HCT116 (cell line): Measurements from ENCODE around the gene ANOS1. TPM values are rescaled to one million over a fixed set of nuclear protein-coding genes. Genes with fewer than 3 reads are reported as not detected.

ENCODE experiments used
- ATAC-seq: fragments of 200-7000 bp; cut with Tn5 transposase; 2 replicates; pipeline ENCODE4 v1.9.1; 2020; ENCODE audit warnings: mild to moderate bottlenecking, moderate library complexity
- BruUV-seq: library from RNA; stranded (reverse); fragments of 400-500 nt; replicated peaks from 2 replicates; lab custom pipeline; 2021; lab: Mats Ljungman, UMichigan
- CTCF ChIA-PET: fragments of 300-600 bp; sonication (Branson Sonifier 250); formaldehyde crosslinking; loops from one replicate; lab custom pipeline; 2021; ENCODE audit warnings: antibody characterized with exemption; lab: Charles Lee
- POLR2A ChIA-PET: fragments of 300-600, 350-600 bp; sonication (Branson Sonifier 250); formaldehyde crosslinking; loops from one replicate; lab custom pipeline; 2021; ENCODE audit warnings: antibody characterized with exemption; lab: Charles Lee
- RAD21 ChIA-PET, 2 experiments: fragments of 300-600 bp; sonication (Branson Sonifier 250); formaldehyde crosslinking; loops; one replicate each; lab custom pipeline; 2023; ENCODE audit warnings: low total read pairs in 2 of 2; ENCODE audit not compliant: uncharacterized antibody in 2 of 2, unreplicated experiment in 2 of 2, low non-redundant PET in 1 of 2; lab: Charles Lee
- DNase-seq: peaks from one replicate; pipeline ENCODE4 v3.0.0-alpha.2; 2010; ENCODE audit warnings: low read depth, low spot score
- H2AFZ ChIP-seq: fragments of 200-600 bp; shearing (Covaris generic), sonication (generic); 2 replicates; pipeline ENCODE4 v1.6.1; 2017; ENCODE audit warnings: low read depth, mixed run types, mixed read lengths, antibody characterized with exemption, low read length; ENCODE audit not compliant: poor library complexity, severe bottlenecking
- H3K27ac ChIP-seq: 2 replicates; pipeline ENCODE4 v1.5.1; 2012; ENCODE audit warnings: low read depth, low read length
- H3K27me3 ChIP-seq: fragments of 200-600 bp; sonication (generic); 2 replicates; pipeline ENCODE4 v1.6.1; 2016; ENCODE audit warnings: mixed run types, low read length, mixed read lengths; ENCODE audit not compliant: insufficient read depth
- H3K36me3 ChIP-seq, 2 experiments: fragments of 200-500 bp in 1 of 2; fragments of 200-600 bp in 1 of 2; sonication (Bioruptor generic) in 1 of 2; sonication (generic) in 1 of 2; 2 replicates each; pipeline versions ENCODE4 v1.5.1 to v1.6.1; 2014 to 2016; ENCODE audit warnings: low read length in 2 of 2, inconsistent platforms in 1 of 2, mixed read lengths in 1 of 2, mixed run types in 1 of 2; ENCODE audit not compliant: insufficient read depth in 2 of 2, control insufficient read depth in 1 of 2
- H3K4me1 ChIP-seq, 2 experiments: fragments of 200-600 bp in 1 of 2; sonication (generic) in 1 of 2; 2 replicates each; pipeline versions ENCODE4 v1.5.1 to v1.6.1; 2012 to 2017; ENCODE audit warnings: low read length in 2 of 2, inconsistent platforms in 1 of 2, mild to moderate bottlenecking in 1 of 2, mixed read lengths in 1 of 2, mixed run types in 1 of 2, moderate library complexity in 1 of 2; ENCODE audit not compliant: insufficient read depth in 2 of 2, control insufficient read depth in 1 of 2
- H3K4me2 ChIP-seq: fragments of 200-600 bp; sonication (generic); 2 replicates; pipeline ENCODE4 v1.6.1; 2017; ENCODE audit warnings: mixed run types, low read length, mixed read lengths
- H3K4me3 ChIP-seq, 2 experiments: fragments of 200-600 bp in 1 of 2; sonication (generic) in 1 of 2; replicated peaks in 1 of 2; 2 replicates each; pipeline ENCODE4 v1.5.1; 2011 to 2016; ENCODE audit warnings: low read length in 2 of 2, control low read depth in 1 of 2, low read depth in 1 of 2, mild to moderate bottlenecking in 1 of 2, mixed read lengths in 1 of 2, mixed run types in 1 of 2
- H3K79me2 ChIP-seq: fragments of 200-600 bp; sonication (generic); 2 replicates; pipeline ENCODE4 v1.6.1; 2017; ENCODE audit warnings: mild to moderate bottlenecking, mixed run types, low read length, moderate library complexity, mixed read lengths; ENCODE audit not compliant: insufficient read depth
- H3K9ac ChIP-seq: fragments of 200-600 bp; sonication (generic); 2 replicates; pipeline ENCODE4 v1.6.1; 2016; ENCODE audit warnings: low read length, mixed read lengths
- H3K9me2 ChIP-seq: fragments of 200-600 bp; sonication (generic), shearing (Covaris generic); 2 replicates; pipeline ENCODE4 v1.6.1; 2017; ENCODE audit warnings: mixed run types, mild to moderate bottlenecking, moderate library complexity; ENCODE audit not compliant: insufficient read depth
- H3K9me3 ChIP-seq, 2 experiments: fragments of 200-500 bp in 1 of 2; fragments of 200-600 bp in 1 of 2; sonication (Bioruptor generic) in 1 of 2; sonication (generic) in 1 of 2; 2 replicates each; pipeline ENCODE4 v1.6.1; 2014 to 2017; ENCODE audit warnings: low read length in 2 of 2, mixed read lengths in 2 of 2, inconsistent platforms in 1 of 2, low read depth in 1 of 2, mild to moderate bottlenecking in 1 of 2, mixed run types in 1 of 2, moderate library complexity in 1 of 2; ENCODE audit not compliant: control insufficient read depth in 1 of 2, insufficient read depth in 1 of 2
- H4K20me1 ChIP-seq: fragments of 200-600 bp; sonication (generic), shearing (Covaris generic); 2 replicates; pipeline ENCODE4 v1.6.1; 2017; ENCODE audit warnings: mixed run types, mild to moderate bottlenecking, moderate library complexity; ENCODE audit not compliant: insufficient read depth
- CEBPB ChIP-seq: IDR thresholded peaks from 2 replicates; pipeline ENCODE4 v1.6.1; 2012; ENCODE audit warnings: low read depth
- CTCF ChIP-seq, 3 experiments: fragments of 200-600 bp in 1 of 3; sonication (generic) in 1 of 3; IDR thresholded peaks in 2 of 3; conservative IDR thresholded peaks in 1 of 3; 2 replicates each; pipeline ENCODE4 v1.5.1; 2012 to 2017; ENCODE audit warnings: low read depth in 2 of 3, low read length in 2 of 3, antibody characterized with exemption in 1 of 3, borderline replicate concordance in 1 of 3, control low read depth in 1 of 3, mild to moderate bottlenecking in 1 of 3, mixed read lengths in 1 of 3, mixed run types in 1 of 3, moderate library complexity in 1 of 3; ENCODE audit not compliant: insufficient read depth in 1 of 3
- ELF1 ChIP-seq: IDR thresholded peaks from 2 replicates; pipeline ENCODE4 v1.6.1; 2012; ENCODE audit warnings: low read depth, borderline replicate concordance
- EZH2 ChIP-seq: fragments of 200-600 bp; sonication (generic); IDR thresholded peaks from 2 replicates; pipeline ENCODE4 v1.6.1; 2017; ENCODE audit warnings: antibody characterized with exemption, mixed run types
- EZH2phosphoT487 ChIP-seq: fragments of 200-600 bp; IDR thresholded peaks from 2 replicates; pipeline ENCODE4 v1.6.1; 2018; ENCODE audit warnings: antibody characterized with exemption, borderline replicate concordance
- FOSL1 ChIP-seq: IDR thresholded peaks from 2 replicates; pipeline ENCODE4 v1.6.1; 2012; ENCODE audit warnings: low read depth
- JUND ChIP-seq: IDR thresholded peaks from 2 replicates; pipeline ENCODE4 v1.6.1; 2012
- MAX ChIP-seq: IDR thresholded peaks from 2 replicates; pipeline ENCODE4 v1.6.1; 2012
- POLR2A ChIP-seq: IDR thresholded peaks from 2 replicates; pipeline ENCODE4 v1.7.0; 2011; ENCODE audit warnings: borderline replicate concordance; ENCODE audit not compliant: insufficient read depth, insufficient read length; ENCODE audit errors: extremely low read depth
- POLR2AphosphoS5 ChIP-seq: IDR thresholded peaks from 2 replicates; pipeline ENCODE4 v1.6.1; 2011; ENCODE audit warnings: mild to moderate bottlenecking, low read depth, low read length, moderate library complexity
- RAD21 ChIP-seq: IDR thresholded peaks from 2 replicates; pipeline ENCODE4 v1.6.1; 2012; ENCODE audit warnings: low read depth, mild to moderate bottlenecking
- SIN3A ChIP-seq: IDR thresholded peaks from 2 replicates; pipeline ENCODE4 v1.6.1; 2012; ENCODE audit warnings: low read depth
- TCF7L2 ChIP-seq: IDR thresholded peaks from 2 replicates; pipeline ENCODE4 v1.7.0; 2011; ENCODE audit warnings: borderline replicate concordance, inconsistent platforms; ENCODE audit not compliant: insufficient read depth, insufficient read length; ENCODE audit errors: extremely low read depth
- YY1 ChIP-seq: IDR thresholded peaks from 2 replicates; pipeline ENCODE4 v1.6.1; 2011; ENCODE audit warnings: low read length, low read depth, moderate library complexity, mild to moderate bottlenecking; ENCODE audit not compliant: insufficient replicate concordance; ENCODE audit errors: extremely low read depth
- ZBTB33 ChIP-seq: IDR thresholded peaks from 2 replicates; pipeline ENCODE4 v1.6.1; 2011; ENCODE audit warnings: mild to moderate bottlenecking, low read length, moderate library complexity; ENCODE audit not compliant: insufficient replicate concordance; ENCODE audit errors: extremely low read depth
- ZFX ChIP-seq: fragments of 450-650 bp; IDR thresholded peaks from 2 replicates; pipeline ENCODE4 v1.6.1; 2017
- intact Hi-C: fragments of 100-400 bp; cut with micrococcal nuclease; formaldehyde crosslinking; loops from 2 replicates; pipeline ENCODE4 v1.10.0; 2022
- total RNA-seq: library from RNA; stranded (reverse); gene quantifications from one replicate; pipeline ENCODE4 v1.2.1, GENCODE V29; 2021; ENCODE audit not compliant: unreplicated experiment

Gene ANOS1
- total RNA-seq, 1 experiment from 2014 or later = 0.12 TPM

GRCh38 chrX:8565729-8566128 is 166.2 kb downstream of the ANOS1 start:
- Histone ChIP-seq H3K27ac (no peak overlapping the region), H3K4me1 (no peaks in the 10 kb centered on the region), H3K27me3 (no peaks in the 10 kb centered on the region), H3K4me3 (no peak overlapping the region), H3K9me3 (no peaks in the 10 kb centered on the region), H3K79me2 (no peaks in the 10 kb centered on the region), H4K20me1 (no peaks in the 10 kb centered on the region), H3K9ac (no peak overlapping the region), H3K36me3 (no peaks in the 10 kb centered on the region), H3K4me2 (no peak overlapping the region), H2AFZ (no peak overlapping the region), H3K9me2 (no peaks in the 10 kb centered on the region)
- POLR2A ChIA-PET = no interaction called here
- TF ChIP-seq CEBPB (no peak), POLR2A (no peak), SIN3A (no peak), ELF1 (no peak), YY1 (no peak), POLR2AphosphoS5 (no peak)
- CTCF ChIA-PET = no interaction called here
- no TSS peak for BruUV-seq
- intact Hi-C loops = no loop called here
- RAD21 ChIA-PET = no interaction called here
- DNase-seq (no peak), ATAC-seq (no peak)

- no peak overlapping the region for H3K4me2 ChIP-seq
- H2AFZ ChIP-seq = no peak overlapping the region
- no peak overlapping the region for H3K27ac ChIP-seq
- DNase-seq (no peak), ATAC-seq (no peak)
- H3K4me3 ChIP-seq = no peak overlapping the region
- H4K20me1 ChIP-seq = no peaks in the 10 kb centered on the region
- no peaks in the 10 kb centered on the region for H3K9me2 ChIP-seq
- H3K4me1 ChIP-seq = no peaks in the 10 kb centered on the region
- no peaks in the 10 kb centered on the region for H3K79me2 ChIP-seq
- ChIA-PET CTCF (no interaction called here), POLR2A (no interaction called here), RAD21 (no interaction called here)
- intact Hi-C loops = no loop called here
- no peaks in the 10 kb centered on the region for H3K9me3 ChIP-seq
- no peak overlapping the region for H3K9ac ChIP-seq
- H3K36me3 ChIP-seq = no peaks in the 10 kb centered on the region
- BruUV-seq = no TSS peak
- H3K27me3 ChIP-seq = no peaks in the 10 kb centered on the region
- TF ChIP-seq ELF1 = no peak
- no peak for TF ChIP-seq POLR2A
- no peak for TF ChIP-seq FOSL1
- no peak for TF ChIP-seq CTCF (IDR thresholded peaks at IDR 0.05 in 2 of 3, conservative IDR thresholded peaks at IDR 0.05 in 1 of 3; ENCODE audit: borderline replicate concordance in 1 of 3, insufficient read depth in 1 of 3, low read depth in 2 of 3, low read length in 2 of 3)
- no peak for TF ChIP-seq MAX
- TF ChIP-seq CEBPB = no peak
- no peak for TF ChIP-seq EZH2phosphoT487
- TF ChIP-seq JUND = no peak
- TF ChIP-seq ZBTB33 = no peak
- no peak for TF ChIP-seq ZFX
- no peak for TF ChIP-seq TCF7L2
- no peak for TF ChIP-seq YY1
- no peak for TF ChIP-seq EZH2
- no peak for TF ChIP-seq RAD21
These were observed 183.5 kb downstream of the ANOS1 start for GRCh38 chrX:8548446-8548845.
